HL-60 (cell line): ENCODE measurements around the gene IL1RAPL2.

Source experiments
- DNase-seq, 2 experiments: peaks; one replicate each; pipeline ENCODE4 v3.0.0-alpha.2; 2010 to 2020; ENCODE audit warnings: low read depth in 1 of 2, low spot score in 1 of 2
- H3K27ac ChIP-seq: fragments of 250-450 bp; sonication (Bioruptor Pico); replicated peaks from 2 replicates; pipeline ENCODE4 v1.5.1; 2020; ENCODE audit warnings: mild to moderate bottlenecking, moderate library complexity
- H3K27me3 ChIP-seq: fragments of 250-450 bp; sonication (Bioruptor Pico); 2 replicates; pipeline ENCODE4 v1.5.1; 2021; ENCODE audit warnings: mild to moderate bottlenecking, moderate library complexity; ENCODE audit not compliant: insufficient read depth, poor library complexity, severe bottlenecking
- H3K4me3 ChIP-seq: replicated peaks from 2 replicates; pipeline ENCODE4 v1.5.1; 2011; ENCODE audit warnings: mild to moderate bottlenecking, control low read depth, low read length; ENCODE audit not compliant: insufficient read depth
- GABPA ChIP-seq: IDR thresholded peaks from 2 replicates; pipeline ENCODE4 v1.6.1; 2012; ENCODE audit warnings: low read depth
- POLR2AphosphoS5 ChIP-seq: IDR thresholded peaks from 2 replicates; pipeline ENCODE4 v1.6.1; 2012; ENCODE audit warnings: low read depth
- SPI1 ChIP-seq: IDR thresholded peaks from 2 replicates; pipeline ENCODE4 v1.6.1; 2012; ENCODE audit warnings: low read depth, mild to moderate bottlenecking, borderline replicate concordance
- TF ChIP-seq, protein P1 (sequence below): IDR thresholded peaks from 2 replicates; pipeline ENCODE4 v1.6.1; 2012; ENCODE audit warnings: low read depth; ENCODE audit not compliant: insufficient replicate concordance
- TF ChIP-seq, protein P2 (sequence below): IDR thresholded peaks from one replicate; pipeline ENCODE4 v1.5.1; 2011; ENCODE audit warnings: low read length, control low read depth, inconsistent platforms; ENCODE audit not compliant: insufficient read depth

IL1RAPL2 gene

DNA sequence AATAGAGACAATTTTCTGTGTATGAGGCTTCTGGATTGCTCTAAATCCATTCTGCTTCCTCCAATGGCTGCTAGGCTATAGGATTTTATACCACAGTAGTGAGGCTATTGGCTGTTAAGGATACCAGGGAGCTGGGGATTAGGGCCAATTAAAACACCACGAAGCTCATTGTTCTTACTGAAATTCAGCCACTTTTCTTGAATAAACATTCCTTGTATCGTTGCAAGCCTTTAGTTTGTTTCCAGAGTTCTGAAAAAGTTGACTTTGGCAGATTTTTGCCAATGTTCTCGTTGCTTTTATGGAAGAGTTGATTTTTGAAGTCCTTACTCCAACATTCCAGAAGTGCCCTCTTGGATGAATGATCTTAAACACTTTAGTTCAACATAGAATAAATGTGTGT is 892.8 kb downstream of the IL1RAPL2 start:
- DNase-seq = no peak
- no peaks in the 10 kb centered on the region for H3K27me3 ChIP-seq
- H3K27ac ChIP-seq = no peak overlapping the region
- TF ChIP-seq GABPA = no peak
- TF ChIP-seq POLR2AphosphoS5 = no peak
- TF ChIP-seq, protein P1, sequence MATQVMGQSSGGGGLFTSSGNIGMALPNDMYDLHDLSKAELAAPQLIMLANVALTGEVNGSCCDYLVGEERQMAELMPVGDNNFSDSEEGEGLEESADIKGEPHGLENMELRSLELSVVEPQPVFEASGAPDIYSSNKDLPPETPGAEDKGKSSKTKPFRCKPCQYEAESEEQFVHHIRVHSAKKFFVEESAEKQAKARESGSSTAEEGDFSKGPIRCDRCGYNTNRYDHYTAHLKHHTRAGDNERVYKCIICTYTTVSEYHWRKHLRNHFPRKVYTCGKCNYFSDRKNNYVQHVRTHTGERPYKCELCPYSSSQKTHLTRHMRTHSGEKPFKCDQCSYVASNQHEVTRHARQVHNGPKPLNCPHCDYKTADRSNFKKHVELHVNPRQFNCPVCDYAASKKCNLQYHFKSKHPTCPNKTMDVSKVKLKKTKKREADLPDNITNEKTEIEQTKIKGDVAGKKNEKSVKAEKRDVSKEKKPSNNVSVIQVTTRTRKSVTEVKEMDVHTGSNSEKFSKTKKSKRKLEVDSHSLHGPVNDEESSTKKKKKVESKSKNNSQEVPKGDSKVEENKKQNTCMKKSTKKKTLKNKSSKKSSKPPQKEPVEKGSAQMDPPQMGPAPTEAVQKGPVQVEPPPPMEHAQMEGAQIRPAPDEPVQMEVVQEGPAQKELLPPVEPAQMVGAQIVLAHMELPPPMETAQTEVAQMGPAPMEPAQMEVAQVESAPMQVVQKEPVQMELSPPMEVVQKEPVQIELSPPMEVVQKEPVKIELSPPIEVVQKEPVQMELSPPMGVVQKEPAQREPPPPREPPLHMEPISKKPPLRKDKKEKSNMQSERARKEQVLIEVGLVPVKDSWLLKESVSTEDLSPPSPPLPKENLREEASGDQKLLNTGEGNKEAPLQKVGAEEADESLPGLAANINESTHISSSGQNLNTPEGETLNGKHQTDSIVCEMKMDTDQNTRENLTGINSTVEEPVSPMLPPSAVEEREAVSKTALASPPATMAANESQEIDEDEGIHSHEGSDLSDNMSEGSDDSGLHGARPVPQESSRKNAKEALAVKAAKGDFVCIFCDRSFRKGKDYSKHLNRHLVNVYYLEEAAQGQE = no peak
- no peak overlapping the region for H3K4me3 ChIP-seq

DNA sequence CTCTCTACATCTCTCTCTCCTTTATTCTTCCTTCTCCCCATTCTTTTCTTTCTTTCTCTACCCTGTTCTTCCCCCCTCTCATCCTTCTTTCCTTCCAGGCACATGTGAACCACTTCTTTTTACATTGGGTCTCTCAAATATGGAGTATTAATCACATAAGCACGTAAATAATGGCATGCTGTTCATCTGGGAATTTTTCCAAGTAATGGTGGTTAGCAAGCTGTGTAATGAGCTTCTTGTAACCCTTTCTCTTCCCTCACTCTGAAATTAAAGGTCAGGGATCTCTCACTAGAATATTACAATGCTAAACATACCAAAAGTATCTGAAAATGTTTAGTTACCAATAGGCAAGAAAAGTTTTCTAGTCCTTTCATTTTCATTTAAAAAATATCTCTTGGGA is 894.4 kb downstream of the IL1RAPL2 start:
- H3K27ac ChIP-seq = no peak overlapping the region
- TF ChIP-seq, protein P2, sequence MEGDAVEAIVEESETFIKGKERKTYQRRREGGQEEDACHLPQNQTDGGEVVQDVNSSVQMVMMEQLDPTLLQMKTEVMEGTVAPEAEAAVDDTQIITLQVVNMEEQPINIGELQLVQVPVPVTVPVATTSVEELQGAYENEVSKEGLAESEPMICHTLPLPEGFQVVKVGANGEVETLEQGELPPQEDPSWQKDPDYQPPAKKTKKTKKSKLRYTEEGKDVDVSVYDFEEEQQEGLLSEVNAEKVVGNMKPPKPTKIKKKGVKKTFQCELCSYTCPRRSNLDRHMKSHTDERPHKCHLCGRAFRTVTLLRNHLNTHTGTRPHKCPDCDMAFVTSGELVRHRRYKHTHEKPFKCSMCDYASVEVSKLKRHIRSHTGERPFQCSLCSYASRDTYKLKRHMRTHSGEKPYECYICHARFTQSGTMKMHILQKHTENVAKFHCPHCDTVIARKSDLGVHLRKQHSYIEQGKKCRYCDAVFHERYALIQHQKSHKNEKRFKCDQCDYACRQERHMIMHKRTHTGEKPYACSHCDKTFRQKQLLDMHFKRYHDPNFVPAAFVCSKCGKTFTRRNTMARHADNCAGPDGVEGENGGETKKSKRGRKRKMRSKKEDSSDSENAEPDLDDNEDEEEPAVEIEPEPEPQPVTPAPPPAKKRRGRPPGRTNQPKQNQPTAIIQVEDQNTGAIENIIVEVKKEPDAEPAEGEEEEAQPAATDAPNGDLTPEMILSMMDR = no peak
- TF ChIP-seq GABPA = no peak
- no peak for TF ChIP-seq SPI1
- TF ChIP-seq, protein P1 = no peak
- no peak for TF ChIP-seq POLR2AphosphoS5
- no peak for DNase-seq
- H3K27me3 ChIP-seq = no peaks in the 10 kb centered on the region
- no peak overlapping the region for H3K4me3 ChIP-seq

DNA sequence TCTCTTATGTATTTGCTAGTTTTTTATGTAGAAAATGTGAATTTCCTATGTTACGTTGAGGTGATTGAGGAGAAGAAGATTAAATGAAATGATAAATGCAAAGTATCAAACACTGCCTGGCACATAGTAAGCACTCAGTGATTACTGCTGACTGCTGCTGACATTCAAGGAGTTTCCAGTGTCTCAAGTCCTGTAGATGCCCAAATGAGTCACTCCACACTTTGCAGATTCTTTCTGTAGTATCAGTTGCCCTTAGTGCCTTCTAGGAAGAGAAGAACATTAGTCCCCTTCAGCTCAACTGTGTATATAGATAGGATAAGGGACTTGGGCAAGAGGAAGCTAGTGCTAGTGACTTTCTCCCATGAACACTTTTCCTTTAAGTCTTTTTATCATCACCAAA is 895.0 kb downstream of the IL1RAPL2 start:
- DNase-seq = no peak
- TF ChIP-seq GABPA (no peak), SPI1 (no peak), POLR2AphosphoS5 (no peak)
- TF ChIP-seq, protein P1 = no peak
- TF ChIP-seq, protein P2 = no peak
- H3K27me3 ChIP-seq = no peaks in the 10 kb centered on the region
- no peak overlapping the region for H3K4me3 ChIP-seq
- H3K27ac ChIP-seq = no peak overlapping the region

DNA sequence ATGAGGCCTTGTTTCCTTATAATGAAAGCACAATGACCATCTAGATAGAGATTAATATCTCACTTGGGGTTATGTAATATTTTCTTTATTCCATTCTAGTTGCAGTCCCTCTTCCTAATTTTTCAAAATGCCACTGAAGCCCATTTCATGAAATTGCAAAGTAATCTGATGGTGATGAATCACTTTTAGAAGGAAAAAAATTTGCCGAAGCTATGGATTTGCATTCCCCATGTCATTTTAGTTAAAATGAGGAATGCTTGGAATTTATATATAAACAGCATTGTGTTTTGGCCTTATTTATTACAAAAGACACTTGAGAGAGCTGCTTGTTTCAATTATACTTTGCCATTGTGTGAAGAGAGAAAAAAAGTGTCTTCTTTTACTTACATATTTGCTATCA is 896.2 kb downstream of the IL1RAPL2 start:
- Histone ChIP-seq H3K4me3 (no peak overlapping the region), H3K27me3 (no peaks in the 10 kb centered on the region), H3K27ac (no peak overlapping the region)
- no peak for DNase-seq
- TF ChIP-seq, protein P1 = no peak
- TF ChIP-seq GABPA (no peak), POLR2AphosphoS5 (no peak)
- TF ChIP-seq, protein P2 = no peak
